ENCODE data around the gene UROD.
"Not testable (repeated sequence)": the region's sequence is repeated elsewhere in the genome, so short reads cannot be mapped to it uniquely, and the experiment has no call there.

The UROD gene

DNA sequence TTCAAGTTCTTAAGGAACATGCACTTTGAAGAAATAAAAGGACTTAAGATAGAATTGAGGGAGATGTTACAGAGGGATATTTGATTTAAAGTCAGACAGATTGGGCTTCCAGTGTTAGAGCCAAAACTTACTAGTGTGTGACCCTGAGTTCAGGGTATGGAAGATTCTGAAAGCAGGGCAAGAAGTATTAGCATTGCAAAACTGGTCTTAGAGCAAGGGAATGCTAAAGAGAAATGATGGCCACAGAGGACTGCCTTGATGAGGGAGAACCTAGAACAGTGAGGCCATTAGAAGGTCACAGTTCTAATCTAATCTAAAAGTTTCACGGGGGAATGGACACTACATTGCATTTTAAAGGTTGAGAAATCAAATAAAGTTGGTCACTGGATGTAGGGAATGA, 45.5 kb downstream of the UROD start:
- no peak for FAIRE-seq
- DNase-seq (ENCODE audit: insufficient read length, low spot score), result no peak
- TF ChIP-seq POLR2AphosphoS5 (IDR thresholded peaks at IDR 0.05; ENCODE audit: low read depth, low read length), result no peak
- no peak for TF ChIP-seq TAF1 (IDR thresholded peaks at IDR 0.05; ENCODE audit: low read depth, low read length)
- no peak for TF ChIP-seq POLR2A (IDR thresholded peaks at IDR 0.05; ENCODE audit: low read depth, low read length)
- no peak for TF ChIP-seq POU2F2 (IDR thresholded peaks at IDR 0.05; ENCODE audit: low read depth, low read length)
- no peak for TF ChIP-seq SPI1 (IDR thresholded peaks at IDR 0.05; ENCODE audit: low read depth, low read length)
- TF ChIP-seq PAX5 (IDR thresholded peaks at IDR 0.05; ENCODE audit: insufficient read depth, low read length, severe bottlenecking), result no peak

DNA sequence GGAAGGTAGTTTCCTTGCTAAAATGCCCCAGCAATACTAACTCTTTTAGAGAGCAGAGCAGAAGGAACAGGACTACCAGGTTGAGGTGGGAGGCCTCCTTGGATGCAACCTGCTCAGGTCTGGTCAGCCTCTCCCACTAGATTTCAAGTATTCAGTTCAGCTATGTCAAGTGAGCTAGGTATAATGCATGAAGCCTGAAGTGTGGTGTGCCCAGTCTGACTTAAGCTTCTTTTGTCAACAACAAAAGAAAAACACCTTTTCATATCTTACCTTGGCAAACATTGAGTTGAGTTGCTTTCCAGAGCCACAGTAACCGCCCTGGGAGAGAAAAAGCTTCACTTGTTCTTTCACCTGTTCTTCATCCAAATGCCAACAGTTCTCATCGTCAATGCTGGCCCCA, 47.8 kb downstream of the UROD start:
- DNase-seq (ENCODE audit: insufficient read length, low spot score), result no peak
- peak; percentile 28 for FAIRE-seq
- TF ChIP-seq POU2F2 (IDR thresholded peaks at IDR 0.05; ENCODE audit: low read depth, low read length) (no peak), POLR2AphosphoS5 (IDR thresholded peaks at IDR 0.05; ENCODE audit: low read depth, low read length) (no peak), SPI1 (IDR thresholded peaks at IDR 0.05; ENCODE audit: low read depth, low read length) (no peak), TAF1 (IDR thresholded peaks at IDR 0.05; ENCODE audit: low read depth, low read length) (no peak), POLR2A (IDR thresholded peaks at IDR 0.05; ENCODE audit: low read depth, low read length) (no peak), PAX5 (IDR thresholded peaks at IDR 0.05; ENCODE audit: insufficient read depth, low read length, severe bottlenecking) (no peak)

DNA sequence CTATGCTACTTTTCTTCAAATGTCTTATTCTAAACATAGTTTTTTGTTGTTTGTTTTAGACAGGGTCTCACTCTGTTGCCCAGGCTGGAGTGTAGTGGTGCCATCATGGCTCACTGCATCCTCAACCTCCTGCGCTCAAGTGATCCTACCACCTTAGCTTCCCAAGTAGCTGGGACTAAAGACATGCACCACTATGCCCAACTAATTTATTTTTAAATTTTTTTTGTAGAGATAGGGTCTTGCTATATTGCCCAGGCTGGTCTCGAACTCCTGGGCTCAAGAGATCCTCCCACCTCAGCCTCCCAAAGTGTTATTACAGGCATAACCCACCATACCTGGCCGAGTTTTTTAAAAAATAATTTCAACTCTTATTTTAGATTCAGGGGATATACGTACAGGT, 50.4 kb downstream of the UROD start:
- not testable (repeated sequence) for FAIRE-seq; DNase-seq (ENCODE audit: insufficient read length, low spot score)

DNA sequence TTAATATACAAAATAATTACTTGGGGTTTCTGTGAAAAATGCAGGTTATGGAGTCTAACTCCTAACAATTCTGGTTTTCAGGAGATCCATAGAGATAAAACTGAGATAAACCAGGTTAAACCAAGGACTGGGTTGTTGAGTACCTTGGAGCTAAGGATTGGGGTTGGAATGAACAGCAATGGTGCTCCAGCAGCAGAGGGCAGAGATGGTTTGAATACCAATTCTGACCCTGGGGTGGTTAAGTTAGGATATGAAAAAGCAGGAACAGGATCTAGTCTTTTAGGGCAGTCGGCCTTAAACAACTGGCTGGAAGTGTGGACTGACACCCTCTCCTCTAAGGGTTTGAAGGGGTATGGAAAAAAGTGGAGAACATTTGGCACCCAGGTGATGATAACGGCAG, 53.0 kb downstream of the UROD start:
- DNase-seq (ENCODE audit: insufficient read length, low spot score) (no peak), FAIRE-seq (no peak)
- no peak for TF ChIP-seq PAX5 (IDR thresholded peaks at IDR 0.05; ENCODE audit: insufficient read depth, low read length, severe bottlenecking)
- no peak for TF ChIP-seq POLR2A (IDR thresholded peaks at IDR 0.05; ENCODE audit: low read depth, low read length)
- TF ChIP-seq POU2F2 (IDR thresholded peaks at IDR 0.05; ENCODE audit: low read depth, low read length), result no peak
- no peak for TF ChIP-seq SPI1 (IDR thresholded peaks at IDR 0.05; ENCODE audit: low read depth, low read length)
- TF ChIP-seq POLR2AphosphoS5 (IDR thresholded peaks at IDR 0.05; ENCODE audit: low read depth, low read length), result no peak
- TF ChIP-seq TAF1 (IDR thresholded peaks at IDR 0.05; ENCODE audit: low read depth, low read length), result no peak

Data from GM12891 (cell line).